HEK293T (cell line): ENCODE results near the gene GPR55.

Experiments used
- FOXM1 ChIP-seq: fragments of 450-650 bp; IDR thresholded peaks from 2 replicates; pipeline ENCODE4 v1.6.1; 2017; ENCODE audit warnings: mild to moderate bottlenecking, borderline replicate concordance
- SUZ12 ChIP-seq: fragments of 450-650 bp; IDR thresholded peaks from 2 replicates; pipeline ENCODE4 v1.6.1; 2016; ENCODE audit warnings: mild to moderate bottlenecking
- TF ChIP-seq, protein P1 (sequence below): fragments of 450-650 bp; IDR thresholded peaks from 2 replicates; pipeline ENCODE4 v1.6.1; 2016

GRCh38 chr2:230925443-230925878, 419 bp upstream of the GPR55 start:
- TF ChIP-seq, protein P1, sequence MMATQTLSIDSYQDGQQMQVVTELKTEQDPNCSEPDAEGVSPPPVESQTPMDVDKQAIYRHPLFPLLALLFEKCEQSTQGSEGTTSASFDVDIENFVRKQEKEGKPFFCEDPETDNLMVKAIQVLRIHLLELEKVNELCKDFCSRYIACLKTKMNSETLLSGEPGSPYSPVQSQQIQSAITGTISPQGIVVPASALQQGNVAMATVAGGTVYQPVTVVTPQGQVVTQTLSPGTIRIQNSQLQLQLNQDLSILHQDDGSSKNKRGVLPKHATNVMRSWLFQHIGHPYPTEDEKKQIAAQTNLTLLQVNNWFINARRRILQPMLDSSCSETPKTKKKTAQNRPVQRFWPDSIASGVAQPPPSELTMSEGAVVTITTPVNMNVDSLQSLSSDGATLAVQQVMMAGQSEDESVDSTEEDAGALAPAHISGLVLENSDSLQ, result no peak
- no peak for TF ChIP-seq SUZ12
- TF ChIP-seq FOXM1, result no peak
